Measurements from ENCODE around the gene XYLT1.
"Not testable (repeated sequence)": the region's sequence is repeated elsewhere in the genome, so short reads cannot be mapped to it uniquely, and the experiment has no call there.

Gene XYLT1

DNA sequence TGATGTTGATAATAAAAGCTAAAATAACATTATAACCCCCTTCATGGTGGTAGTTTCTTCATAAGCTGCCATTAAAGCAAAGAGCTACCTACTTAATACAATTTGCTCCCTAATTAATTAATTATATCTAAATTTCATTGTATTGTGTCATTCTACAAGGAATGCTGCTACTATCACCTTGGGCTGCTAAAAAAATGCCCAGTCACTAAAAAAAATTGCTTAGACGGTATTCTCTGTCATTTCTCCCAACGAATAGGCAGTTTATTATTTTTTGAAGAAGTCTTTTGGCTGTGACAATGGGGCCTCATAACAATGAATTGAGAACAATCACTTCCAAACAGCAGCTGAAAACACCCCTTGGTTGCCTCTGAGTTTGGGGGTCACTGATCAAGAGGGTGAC lies 59.5 kb downstream of the XYLT1 start:
- no peak for TF ChIP-seq JUND (IDR thresholded peaks at IDR 0.05; ENCODE audit: low read depth)
- in situ Hi-C loops (cut with HindIII; ENCODE audit: low pct_unique_long_range_greater_than_20kb, low sequenced_read_pairs): no loop called here

GRCh38 chr16:17410316-17410715 lies 60.4 kb downstream of the XYLT1 start:
- DNase-seq (ENCODE audit: low read depth in 1 of 2, low spot score in 1 of 2); in situ Hi-C loops (cut with HindIII; ENCODE audit: low pct_unique_long_range_greater_than_20kb, low sequenced_read_pairs): not testable (repeated sequence)

More for the DNA sequence above, 59.5 kb downstream of the XYLT1 start:
- no peak for DNase-seq (ENCODE audit: low read depth in 1 of 2, low spot score in 1 of 2)

DNA sequence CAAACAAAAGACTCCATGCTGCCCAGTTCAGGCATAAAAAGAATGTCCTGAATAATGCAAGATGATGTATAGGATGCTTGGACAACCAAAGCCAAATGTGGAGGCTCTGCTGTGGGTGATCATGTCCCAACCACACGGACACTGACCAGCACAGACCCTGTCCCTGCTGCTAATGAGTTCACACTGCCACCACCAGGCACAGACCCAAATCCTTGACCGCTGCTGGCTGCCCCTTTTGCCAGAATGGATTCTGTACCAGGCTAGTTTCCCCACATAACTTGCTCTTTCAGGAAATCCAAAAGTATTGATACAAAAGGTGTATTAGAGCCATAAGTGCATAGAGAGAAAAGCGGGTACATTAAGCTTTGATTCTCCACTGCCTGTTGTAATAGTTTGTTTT lies 60.9 kb downstream of the XYLT1 start:
- DNase-seq (ENCODE audit: low read depth in 1 of 2, low spot score in 1 of 2): no peak
- in situ Hi-C loops (cut with HindIII; ENCODE audit: low pct_unique_long_range_greater_than_20kb, low sequenced_read_pairs): no loop called here
- TF ChIP-seq JUND (IDR thresholded peaks at IDR 0.05; ENCODE audit: low read depth): no peak

DNA sequence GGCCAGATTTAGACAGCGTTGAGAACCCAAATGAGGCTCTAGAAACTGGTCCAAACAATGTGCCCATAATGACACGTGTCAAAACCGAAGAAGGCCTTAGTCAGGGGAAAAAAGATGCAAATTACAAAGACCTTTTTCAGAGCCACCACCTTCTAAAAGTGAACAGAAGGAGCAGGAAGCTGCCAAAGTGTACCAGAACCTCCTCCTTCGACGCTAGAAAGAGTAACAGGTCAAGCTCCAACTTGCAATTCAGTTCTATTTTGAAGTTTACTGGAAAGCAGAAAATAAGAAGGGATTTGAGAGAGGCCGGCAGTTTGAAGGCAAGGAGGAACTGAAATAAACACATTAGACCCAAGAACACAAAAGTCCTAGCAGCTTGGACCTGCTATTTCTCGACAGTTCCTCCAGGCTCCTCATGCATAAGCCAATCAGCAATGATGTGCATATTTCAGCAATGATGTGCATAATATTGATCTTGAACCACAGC lies 61.8 kb downstream of the XYLT1 start:
- in situ Hi-C loops (cut with HindIII; ENCODE audit: low pct_unique_long_range_greater_than_20kb, low sequenced_read_pairs): no loop called here
- no peak for TF ChIP-seq JUND (IDR thresholded peaks at IDR 0.05; ENCODE audit: low read depth)
- DNase-seq (ENCODE audit: low read depth in 1 of 2, low spot score in 1 of 2): no peak

GRCh38 chr16:17408296-17408695 lies 62.5 kb downstream of the XYLT1 start:
- in situ Hi-C loops (cut with HindIII; ENCODE audit: low pct_unique_long_range_greater_than_20kb, low sequenced_read_pairs): no loop called here
- no peak for TF ChIP-seq JUND (IDR thresholded peaks at IDR 0.05; ENCODE audit: low read depth)
- no peak for DNase-seq (ENCODE audit: low read depth in 1 of 2, low spot score in 1 of 2)

GRCh38 chr16:17407321-17407720 lies 63.4 kb downstream of the XYLT1 start:
- no peak for TF ChIP-seq JUND (IDR thresholded peaks at IDR 0.05; ENCODE audit: low read depth)
- in situ Hi-C loops (cut with HindIII; ENCODE audit: low pct_unique_long_range_greater_than_20kb, low sequenced_read_pairs): no loop called here
- DNase-seq (ENCODE audit: low read depth in 1 of 2, low spot score in 1 of 2): no peak

DNA sequence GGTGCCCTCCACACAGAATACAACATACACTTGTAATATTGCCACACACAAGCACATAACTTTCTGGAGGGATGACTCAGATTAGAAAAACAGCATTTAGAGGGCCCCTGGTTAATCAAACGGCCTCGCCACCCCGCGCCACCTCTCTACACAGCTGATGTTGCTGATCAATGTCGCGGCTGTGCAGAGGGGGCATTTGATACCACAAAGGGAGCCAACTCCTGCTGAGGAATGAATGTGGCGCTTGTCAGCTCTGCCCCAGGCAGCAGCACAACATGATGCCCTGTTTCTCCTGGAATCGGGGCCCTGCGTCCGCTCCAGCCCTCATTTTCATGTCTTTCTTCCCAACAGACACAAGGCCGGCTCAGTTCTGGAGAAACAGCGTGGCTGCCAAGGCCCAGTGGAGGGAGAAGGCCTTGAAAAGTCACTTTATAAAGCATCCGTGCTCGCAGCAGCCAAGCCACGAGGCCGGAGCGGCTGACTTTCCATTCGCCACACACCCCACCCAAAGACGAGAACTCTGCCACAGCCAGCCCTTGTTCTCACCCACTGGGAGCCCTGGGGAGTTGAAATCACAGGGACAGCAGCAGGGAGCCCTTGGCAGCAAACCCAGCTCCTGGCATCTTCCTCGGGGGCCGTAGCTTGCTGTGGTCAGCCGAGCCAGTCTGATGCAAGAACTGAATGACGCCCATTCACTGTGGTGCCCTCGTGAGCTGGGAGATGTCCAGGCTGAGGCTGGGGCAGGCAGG lies 65.6 kb downstream of the XYLT1 start:
- no peak for DNase-seq (ENCODE audit: low read depth in 1 of 2, low spot score in 1 of 2)
- TF ChIP-seq JUND (IDR thresholded peaks at IDR 0.05; ENCODE audit: low read depth): no peak

GRCh38 chr16:17403859-17404545 lies 66.8 kb downstream of the XYLT1 start:
- in situ Hi-C loops (cut with HindIII; ENCODE audit: low pct_unique_long_range_greater_than_20kb, low sequenced_read_pairs): no loop called here
- no peak for DNase-seq (ENCODE audit: low read depth in 1 of 2, low spot score in 1 of 2)
- no peak for TF ChIP-seq JUND (IDR thresholded peaks at IDR 0.05; ENCODE audit: low read depth)

More for the DNA sequence above, 65.6 kb downstream of the XYLT1 start:
- in situ Hi-C loops (cut with HindIII; ENCODE audit: low pct_unique_long_range_greater_than_20kb, low sequenced_read_pairs): no loop called here

- DNase-seq (ENCODE audit: low read depth in 1 of 2, low spot score in 1 of 2): no peak
- in situ Hi-C loops (cut with HindIII; ENCODE audit: low pct_unique_long_range_greater_than_20kb, low sequenced_read_pairs): no loop called here
- TF ChIP-seq JUND (IDR thresholded peaks at IDR 0.05; ENCODE audit: low read depth): no peak
These were observed 67.5 kb downstream of the XYLT1 start for GRCh38 chr16:17403156-17403809.

- TF ChIP-seq JUND (IDR thresholded peaks at IDR 0.05; ENCODE audit: low read depth): no peak
- DNase-seq (ENCODE audit: low read depth in 1 of 2, low spot score in 1 of 2): no peak
- in situ Hi-C loops (cut with HindIII; ENCODE audit: low pct_unique_long_range_greater_than_20kb, low sequenced_read_pairs): no loop called here
These were observed 73.3 kb downstream of the XYLT1 start for GRCh38 chr16:17397499-17397891.

GRCh38 chr16:17396762-17397498 lies 73.8 kb downstream of the XYLT1 start:
- DNase-seq (ENCODE audit: low read depth in 1 of 2, low spot score in 1 of 2): no peak
- TF ChIP-seq JUND (IDR thresholded peaks at IDR 0.05; ENCODE audit: low read depth): no peak
- in situ Hi-C loops (cut with HindIII; ENCODE audit: low pct_unique_long_range_greater_than_20kb, low sequenced_read_pairs): no loop called here

- TF ChIP-seq JUND (IDR thresholded peaks at IDR 0.05; ENCODE audit: low read depth): no peak
- in situ Hi-C loops (cut with HindIII; ENCODE audit: low pct_unique_long_range_greater_than_20kb, low sequenced_read_pairs): no loop called here
- peak in 1 of 2 experiments; percentile 60 for DNase-seq (ENCODE audit: low read depth in 1 of 2, low spot score in 1 of 2)
These were observed 74.8 kb downstream of the XYLT1 start for GRCh38 chr16:17395849-17396480.
